ENCODE measurements around the gene COMMD8.

GRCh38 chr4:47413521-47413920, 50.0 kb downstream of the COMMD8 start:
- TF ChIP-seq SP1 (IDR thresholded peaks at IDR 0.05) (no peak), SUZ12 (IDR thresholded peaks at IDR 0.05) (no peak), NFRKB (IDR thresholded peaks at IDR 0.05) (no peak), LEF1 (IDR thresholded peaks at IDR 0.05; ENCODE audit: borderline replicate concordance) (no peak), FOXA1 (IDR thresholded peaks at IDR 0.05) (no peak), TARDBP (IDR thresholded peaks at IDR 0.05) (no peak), ELF4 (IDR thresholded peaks at IDR 0.05) (no peak), L3MBTL2 (conservative IDR thresholded peaks at IDR 0.05) (no peak), FOXM1 (IDR thresholded peaks at IDR 0.05; ENCODE audit: borderline replicate concordance) (no peak)
